ENCODE results near the gene CASZ1. TPM values are rescaled to one million over a fixed set of nuclear protein-coding genes. Genes with fewer than 3 reads are reported as not detected.
A peak's percentile ranks its signal among the peaks of the same experiment; 100 is the strongest.

CASZ1 gene
- total RNA-seq, 1 donor from 2014 or later = 0.62 TPM

DNA sequence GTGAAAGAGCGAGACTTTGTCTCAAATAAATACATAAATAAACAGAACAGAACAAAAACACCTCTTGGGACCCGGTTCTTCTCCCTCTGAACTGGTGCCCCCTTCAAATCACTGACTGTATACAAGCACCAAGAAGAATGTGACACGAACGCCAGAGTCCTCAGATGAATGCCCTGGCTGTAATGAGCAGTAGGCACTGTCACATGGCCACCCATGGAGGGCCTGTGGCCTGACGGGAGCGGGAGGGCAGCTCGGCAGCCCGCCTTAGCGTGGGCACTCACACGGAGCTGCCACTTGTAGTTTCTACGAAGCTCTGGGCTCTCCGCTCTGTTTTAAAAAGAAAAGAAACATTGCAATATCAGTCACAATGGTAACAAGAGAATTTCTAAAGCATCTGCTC is 175.7 kb downstream of the CASZ1 start:
- DNase-seq = no peak

DNA sequence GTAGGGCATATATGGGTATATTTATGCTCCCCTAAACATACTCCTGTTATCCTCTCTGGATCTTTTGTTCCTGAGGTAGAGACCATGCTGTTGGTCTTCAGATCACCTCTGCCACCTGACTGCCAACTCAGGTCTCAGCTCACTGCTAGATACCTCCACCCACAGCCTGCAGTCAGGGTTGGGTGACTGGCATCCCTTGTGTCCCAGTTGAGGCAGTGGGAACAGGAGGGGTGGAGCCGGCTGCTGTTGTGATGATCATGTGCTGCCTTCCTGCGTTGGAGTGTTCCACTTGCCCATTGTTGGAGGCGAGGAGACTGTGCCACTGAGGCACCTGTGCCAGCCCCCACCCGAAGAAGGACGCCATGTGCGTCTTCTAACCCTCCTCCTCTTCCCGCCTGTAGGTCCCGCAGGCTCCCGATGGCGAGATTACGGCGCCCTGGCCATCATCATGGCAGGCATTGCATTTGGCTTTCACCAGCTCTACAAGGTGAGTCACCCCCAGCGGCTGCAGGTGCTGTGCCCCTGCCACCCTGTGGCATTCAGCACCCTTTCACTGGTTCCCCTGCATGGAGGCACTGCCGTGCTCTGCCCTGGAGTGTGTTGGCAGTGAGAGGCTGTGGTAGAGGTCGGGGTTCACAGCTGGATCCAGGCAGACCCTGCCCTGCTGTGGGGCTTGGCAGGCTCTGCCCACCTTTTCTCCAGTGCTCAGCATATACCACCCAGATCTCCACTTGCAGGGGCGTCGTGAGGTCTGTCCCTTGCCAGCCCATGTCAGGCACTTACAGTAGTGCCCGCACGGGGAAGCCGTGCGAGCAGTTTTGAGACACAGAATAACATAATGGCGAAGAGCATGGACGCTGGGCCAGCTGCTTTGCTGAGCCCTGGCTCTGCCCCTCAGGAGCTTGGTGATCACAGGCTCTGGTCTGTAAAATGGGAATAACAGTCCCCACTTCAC is 178.2 kb downstream of the CASZ1 start:
- no peak for DNase-seq

DNA sequence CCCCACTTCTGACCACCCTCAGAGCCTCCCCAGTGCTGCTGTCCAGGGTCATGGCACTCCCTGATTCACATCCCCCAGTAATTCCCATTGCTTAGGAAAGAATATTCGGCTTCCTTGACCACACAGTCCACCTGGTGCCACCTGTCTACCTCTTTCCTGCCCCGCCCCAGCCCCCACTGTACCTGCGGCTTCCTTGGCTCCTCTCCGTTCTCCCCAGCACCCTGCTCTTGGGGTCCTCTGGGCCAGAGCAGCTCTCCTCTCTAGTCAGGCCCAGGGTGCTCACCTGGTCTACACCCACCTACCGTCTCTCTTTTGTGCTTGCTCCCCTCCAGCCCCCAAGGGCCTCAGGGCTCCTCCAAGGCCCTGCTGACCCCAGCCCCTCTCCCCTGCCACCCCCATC is 179.1 kb downstream of the CASZ1 start:
- no peak for DNase-seq

DNA sequence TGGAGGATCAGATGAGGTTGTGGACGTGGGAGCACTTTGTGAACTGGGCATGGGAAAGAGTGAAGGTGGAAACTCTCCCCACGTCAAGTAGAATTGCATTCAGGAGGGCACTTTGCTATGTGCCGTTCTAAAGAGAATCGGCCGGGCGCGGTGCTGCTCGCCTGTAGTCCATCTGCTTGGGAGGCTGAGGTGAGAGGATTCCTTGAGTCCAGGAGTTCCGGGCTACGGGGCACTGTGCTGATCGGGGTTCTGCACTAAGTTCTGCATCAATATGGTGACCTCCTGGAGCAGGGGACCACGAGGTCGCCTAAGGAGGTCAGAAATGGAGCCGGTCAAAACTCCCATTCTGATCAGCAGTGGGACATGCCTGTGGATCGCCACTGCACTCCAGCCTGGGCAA is 179.8 kb downstream of the CASZ1 start:
- no peak for DNase-seq

DNA sequence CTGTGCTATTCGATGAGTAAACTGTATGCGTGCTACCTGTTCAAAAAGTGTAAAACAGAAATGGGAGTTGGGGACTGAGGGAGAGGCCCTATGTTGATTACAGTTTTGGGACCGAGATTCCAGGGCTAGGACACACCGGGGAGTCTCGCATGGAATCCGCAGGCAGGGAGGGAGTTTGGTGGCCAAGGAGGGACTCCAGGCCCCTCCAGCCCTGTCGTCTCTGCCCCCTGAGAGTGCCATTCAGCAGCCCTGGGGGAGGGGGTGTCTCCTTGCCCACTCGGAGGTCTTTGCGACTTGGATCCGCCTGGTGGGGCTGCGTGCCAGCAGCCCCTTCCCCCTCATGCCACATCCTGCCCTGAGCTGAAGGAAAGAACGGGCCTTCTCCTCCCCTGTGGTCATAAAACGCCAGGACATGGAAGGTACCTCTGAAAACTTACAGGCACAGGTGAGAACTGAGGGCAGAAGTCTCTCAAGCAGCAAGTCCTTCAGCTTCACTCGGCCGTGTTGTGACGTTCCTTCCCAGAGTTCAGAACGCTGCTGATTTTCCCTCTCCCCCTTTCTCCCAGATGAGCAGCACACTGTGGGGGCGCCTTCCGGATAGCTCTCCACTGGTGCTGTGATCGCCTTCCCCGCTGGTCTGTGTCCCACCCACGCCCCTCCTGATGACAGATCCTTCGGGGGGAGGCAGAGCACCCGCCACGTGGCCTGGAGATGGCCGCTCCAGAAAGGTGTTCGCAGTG is 180.3 kb downstream of the CASZ1 start:
- DNase-seq = peak; percentile 51

DNA sequence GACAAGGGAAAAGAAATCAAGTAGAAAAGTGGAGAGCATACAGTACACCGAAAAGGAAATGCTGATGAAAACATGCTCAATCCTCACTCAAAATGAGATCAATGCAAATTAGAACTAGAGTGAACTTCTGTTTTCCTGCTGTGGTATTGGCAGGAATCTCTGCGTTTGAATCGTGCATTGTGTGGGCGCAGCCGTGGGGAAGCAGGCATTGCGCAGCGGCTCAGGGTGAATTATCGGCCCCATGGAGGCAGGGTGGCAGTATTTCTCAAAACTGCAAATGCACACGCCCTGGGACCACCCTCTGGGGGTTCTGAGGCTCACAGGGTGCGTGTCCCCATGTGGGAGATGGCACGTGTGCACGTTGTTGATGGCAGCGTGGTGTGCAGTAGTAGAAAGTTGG is 181.1 kb downstream of the CASZ1 start:
- no peak for DNase-seq

DNA sequence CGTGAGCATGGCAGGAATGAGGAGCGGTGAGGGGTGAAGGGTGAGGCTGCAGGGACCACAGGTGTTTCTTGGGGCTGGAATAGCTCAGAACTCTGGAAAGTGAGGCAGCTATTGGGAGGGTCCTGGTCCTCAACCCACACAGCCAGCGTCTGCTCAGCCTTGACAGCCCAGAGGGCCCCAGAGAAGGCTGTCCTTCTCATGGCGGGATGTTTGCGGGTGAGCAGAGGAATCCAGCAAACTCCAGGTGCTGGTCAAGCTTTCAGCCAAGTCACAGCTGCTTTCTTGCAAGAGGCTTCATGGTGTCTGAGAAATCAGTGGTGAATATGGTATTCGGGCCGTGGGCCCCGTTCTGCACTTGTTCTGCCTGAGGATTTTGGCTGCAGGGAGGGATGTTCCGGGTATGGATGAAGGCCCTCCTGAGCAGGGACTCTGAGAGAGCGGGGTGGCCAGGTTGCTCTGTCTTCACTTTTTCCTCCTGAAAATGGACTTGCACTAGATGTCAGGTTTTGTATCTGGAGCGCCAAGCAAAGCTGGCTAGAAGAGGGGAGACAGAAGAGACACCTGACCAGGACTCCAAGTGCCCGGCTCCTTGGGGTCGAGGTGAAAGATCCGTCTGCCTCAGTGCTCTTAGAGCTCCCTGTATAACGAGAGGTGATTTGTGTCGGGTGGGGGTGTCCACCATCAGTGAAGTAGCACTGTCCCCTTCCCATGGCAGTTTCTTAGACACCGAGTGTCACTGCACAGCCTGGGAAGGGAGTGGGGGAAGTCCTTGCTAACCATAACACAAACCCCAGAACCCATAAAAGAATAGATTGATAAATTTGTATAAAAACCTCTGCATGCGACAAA is 181.8 kb downstream of the CASZ1 start:
- DNase-seq = no peak

DNA sequence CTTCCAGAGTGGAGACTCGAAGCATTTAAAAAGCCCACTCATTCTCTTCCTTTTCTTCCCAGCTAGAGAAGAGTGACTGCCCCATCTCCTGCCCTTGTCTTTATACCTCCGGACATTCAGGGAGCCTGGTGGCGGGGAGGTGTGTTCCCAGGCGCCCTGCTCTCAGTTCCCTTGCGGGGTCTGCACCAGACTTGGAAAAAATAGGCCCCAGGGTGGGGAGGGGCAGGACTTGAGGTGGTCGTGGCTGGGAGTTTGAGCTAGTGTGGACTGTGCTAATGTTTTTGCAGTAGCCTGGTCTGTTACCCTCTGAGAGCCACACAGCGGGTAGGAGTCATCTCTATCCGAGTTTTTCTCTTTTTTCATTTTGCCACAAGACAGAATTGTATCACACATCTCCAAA is 182.6 kb downstream of the CASZ1 start:
- DNase-seq = no peak

DNA sequence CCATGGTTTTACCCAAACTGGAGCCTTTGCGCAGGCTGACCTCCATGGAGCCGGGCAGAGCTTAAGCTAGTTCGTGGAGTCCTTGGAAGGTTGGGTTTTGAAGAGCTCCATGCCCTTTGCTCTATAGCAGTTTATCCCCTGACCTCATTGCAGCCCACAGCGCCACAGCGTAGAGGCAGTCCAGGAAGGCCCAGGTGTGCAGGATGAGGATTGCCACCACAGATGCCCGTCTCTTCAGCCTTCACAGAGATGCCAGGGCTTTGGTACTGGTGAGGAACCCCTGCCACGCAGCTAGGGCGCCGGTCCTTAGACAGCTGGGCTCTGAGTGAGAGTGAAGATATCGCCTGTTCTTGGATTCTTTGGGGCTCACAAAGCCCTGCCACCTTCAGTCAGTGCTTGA is 183.1 kb downstream of the CASZ1 start:
- no peak for DNase-seq

DNA sequence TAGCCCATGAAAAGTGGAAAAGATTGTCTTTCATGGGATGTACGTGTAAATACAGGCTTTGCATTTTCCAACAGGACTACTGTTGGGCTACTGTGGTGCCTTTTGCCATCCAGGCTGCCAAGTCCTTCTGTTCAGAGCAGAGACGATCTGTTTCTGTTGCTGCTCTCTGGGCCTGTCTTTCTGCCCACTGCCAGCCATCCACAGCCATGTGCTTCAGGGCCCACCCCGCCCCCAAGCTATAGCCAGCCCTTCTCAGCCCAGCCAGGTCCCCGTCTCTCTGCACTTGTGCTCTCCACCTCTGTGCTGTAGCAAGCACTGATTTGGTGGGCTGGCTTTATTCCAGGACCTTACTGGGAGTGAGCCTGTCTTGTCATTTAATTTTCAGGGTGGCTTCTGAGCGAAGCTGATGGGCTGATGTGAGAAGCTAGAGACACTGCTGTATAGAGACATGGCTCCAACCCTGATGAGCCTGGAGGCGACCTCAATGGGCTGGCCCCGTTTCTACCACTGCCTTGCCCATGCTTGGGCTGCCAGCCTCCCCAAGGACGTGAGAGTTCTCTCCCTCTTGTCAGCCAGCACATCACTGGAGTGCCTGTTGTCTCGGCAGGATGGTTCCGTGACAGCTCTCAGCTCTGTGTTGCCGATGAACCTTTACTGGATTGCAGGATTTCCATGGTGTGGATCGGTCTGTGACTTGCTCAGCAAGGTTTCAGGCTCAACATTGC is 183.8 kb downstream of the CASZ1 start:
- DNase-seq = no peak

DNA sequence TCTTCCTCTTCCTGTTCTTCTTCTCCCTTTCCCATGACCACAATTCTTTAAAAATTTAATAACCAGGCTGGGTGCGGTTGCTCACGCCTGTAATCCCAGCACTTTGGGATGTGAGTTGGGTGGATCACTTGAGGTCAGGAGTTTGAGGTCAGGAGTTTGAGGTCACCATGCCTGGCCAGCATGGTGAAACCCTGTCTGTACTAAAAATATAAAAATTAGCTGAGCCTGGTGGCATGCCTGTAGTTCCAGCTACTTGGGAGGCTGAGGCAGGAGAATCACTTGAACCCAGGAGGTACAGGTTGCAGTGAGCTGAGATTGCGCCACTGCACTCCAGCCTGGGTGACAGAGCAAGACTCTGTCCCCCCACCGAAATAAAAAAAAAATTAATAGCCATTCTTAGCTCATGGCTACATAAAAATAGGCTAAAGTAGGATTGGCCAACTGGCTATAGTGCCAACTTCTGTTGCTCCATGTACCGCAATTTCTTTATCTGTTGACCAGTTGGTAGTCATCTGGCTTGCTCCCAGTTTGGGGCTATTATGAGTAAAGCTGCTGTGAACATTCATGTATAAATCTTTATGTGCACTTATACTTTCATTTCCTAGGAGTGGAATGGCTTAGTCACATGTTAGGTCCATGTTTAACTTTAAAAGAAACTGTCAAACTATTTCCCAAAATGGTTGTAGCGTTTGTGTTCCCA is 185.4 kb downstream of the CASZ1 start:
- no peak for DNase-seq

DNA sequence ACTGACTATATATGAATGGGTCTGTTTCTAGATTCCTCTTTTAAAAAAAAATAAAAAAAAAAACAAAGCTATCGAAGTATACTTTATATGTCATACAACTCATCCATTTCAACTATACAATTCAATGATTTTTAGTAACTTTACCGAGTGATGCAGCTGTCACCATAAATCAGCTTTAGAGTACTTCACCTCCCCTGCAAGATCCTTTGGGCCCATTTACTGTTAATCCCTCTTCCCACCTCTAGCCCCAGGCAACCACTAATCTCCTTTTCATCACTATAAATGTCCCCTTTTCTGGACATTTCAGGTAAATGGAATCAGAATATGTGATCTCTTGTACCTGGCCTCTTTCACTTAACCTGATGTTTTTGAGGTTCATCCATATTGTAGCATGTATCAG is 187.8 kb downstream of the CASZ1 start:
- no peak for DNase-seq

DNA sequence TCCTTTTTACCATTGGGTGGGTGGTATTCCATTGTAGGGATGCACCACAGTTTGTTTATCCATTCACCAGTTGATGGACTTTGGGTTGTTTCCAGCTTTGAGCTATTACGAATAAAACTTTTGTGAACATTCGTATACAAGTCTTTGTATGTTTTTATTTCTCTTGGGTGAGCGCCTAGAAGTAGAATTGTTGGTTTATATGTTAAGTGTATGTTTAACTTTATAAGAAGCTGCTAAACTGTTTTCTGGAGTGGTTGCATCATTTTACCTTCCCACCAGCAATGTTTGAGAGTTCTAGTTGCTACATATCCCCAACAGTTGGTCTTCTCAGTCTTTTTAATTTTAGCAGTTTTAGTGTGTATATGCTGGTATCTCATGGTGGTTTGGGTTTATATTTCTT is 189.2 kb downstream of the CASZ1 start:
- no peak for DNase-seq

DNA sequence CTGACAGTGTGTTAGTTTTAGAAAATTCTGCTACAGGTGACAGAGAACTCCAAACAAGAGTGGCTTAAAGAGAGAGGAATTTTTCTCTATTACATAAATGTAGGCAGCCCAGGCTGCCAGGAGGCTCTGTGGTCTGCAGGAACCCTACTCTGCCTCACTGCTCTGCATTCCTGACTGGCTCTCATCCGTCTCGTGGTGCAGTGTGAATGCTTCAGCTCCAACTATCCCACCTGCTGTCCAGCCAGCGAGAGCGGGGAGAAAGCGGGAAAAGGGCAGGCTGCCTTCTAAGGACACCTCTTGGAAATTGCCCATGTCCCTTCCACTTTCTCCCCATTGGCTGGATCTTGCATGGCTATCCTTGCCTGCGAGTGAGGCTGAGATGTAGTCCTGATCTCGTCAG is 190.4 kb downstream of the CASZ1 start:
- DNase-seq = no peak

DNA sequence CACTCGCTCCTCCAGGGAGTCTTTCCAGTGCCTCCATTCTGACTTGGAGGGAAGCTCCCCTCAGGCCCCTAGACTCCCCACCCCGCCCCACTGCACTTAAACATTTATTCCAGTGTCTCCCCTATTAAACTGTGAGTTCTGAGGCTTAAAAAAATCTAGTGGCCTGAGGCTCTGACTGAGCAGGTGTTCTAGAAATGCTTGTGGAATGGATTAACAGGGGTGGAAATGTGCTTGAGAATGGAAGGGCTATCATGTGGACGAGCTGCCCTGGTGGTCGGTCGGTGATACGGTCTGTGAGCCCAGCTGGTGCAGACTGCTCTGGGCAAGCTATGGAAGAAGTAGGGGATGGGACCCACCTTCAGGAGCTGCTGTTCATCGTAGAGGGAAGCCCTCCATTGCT is 191.5 kb downstream of the CASZ1 start:
- DNase-seq = no peak

DNA sequence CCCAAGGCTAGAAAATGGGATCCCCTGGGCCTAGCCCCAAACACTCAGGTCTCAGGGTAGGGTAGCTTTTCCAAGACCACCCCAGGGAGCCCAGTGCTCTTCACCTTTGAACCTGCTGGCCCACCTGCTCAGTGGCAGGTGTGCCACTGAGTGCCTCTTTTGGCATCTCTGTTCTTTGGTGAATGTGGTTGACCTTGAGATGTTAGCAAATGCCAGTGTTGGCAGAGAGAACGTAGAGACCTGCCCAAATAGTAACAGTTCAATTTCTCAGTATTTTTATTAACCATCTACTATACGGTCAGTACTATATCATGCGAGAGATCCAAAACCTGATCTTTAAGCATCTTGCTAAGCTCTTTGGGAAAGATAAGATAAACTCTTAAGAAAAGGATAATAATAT is 193.5 kb downstream of the CASZ1 start:
- no peak for DNase-seq

DNA sequence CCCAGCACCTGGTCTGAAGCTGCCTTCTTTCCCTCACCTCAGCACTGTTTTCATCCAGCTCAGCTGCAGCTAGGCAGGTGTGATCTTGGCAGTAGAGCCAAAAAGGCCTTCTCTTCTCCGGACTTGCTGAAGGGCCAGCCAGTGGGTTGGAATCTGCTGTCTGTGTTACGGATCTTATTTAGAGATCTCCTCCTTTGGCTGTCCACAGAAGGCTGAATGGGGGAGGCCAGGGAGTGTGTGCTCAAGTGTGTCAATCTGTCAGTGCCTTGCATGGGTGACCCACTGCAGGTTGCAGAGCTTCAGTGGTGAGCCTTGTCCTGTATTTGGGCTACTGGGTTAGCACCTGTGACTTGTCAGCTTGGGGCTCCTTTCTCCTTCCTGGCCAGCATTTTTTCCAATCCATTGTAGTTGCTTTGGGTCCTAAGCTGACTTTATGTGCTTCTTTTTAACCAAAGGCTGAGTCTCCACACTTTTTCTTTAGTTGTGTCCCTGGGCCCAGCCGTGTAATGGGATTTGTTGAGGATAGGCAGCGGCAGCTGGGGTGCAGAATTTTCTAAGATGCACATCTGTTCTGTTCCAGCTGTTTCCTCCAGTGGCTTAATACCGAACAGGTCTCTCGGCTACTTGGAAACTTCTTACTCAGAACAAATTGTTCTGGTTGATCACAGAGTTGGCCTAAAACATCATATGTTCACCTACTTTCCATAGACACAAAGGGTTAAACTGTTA is 194.9 kb downstream of the CASZ1 start:
- DNase-seq = no peak

DNA sequence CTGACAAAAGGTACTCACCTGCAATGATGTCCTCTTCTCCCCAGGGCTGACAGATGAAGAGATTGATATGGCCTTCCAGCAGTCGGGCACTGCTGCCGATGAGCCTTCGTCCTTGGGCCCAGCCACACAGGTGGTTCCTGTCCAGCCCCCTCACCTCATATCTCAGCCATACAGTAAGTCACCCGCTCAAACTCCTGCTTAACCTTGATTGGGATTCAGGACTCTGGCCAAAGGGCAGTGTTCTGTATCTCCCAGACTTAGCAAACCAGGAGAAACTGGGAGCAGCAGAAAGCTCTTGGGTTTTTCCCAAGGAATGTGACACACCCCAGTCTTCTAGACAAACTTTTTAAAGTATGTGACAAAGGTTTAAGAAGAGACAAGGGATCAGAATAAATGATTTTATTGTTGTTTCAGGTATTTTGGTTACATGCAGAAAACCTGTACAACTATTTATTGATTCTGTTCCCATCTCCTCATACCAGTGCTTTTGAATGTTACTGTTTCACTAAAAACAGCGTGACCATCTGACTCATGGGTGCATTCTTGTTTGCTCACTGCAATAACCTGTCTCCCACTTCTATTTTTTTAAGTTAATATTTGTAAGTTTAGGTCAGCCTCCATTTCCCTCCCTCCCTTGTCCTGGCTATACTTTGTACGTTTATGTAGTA is 197.1 kb downstream of the CASZ1 start:
- DNase-seq = no peak

DNA sequence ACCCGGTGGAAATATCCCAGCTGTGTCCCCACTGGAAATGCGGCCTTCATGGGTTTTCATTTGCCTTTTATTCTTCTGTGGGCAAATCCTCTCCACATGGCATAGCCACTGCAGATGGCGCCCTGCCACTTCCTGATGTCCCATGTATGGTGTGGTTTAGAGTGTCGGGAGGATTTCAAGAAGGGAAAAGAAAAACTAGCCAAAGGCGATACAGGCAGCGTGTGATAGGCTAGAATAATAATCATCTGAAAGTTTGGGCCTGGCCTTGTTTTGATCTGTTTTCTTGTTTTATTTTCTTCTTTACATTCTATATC is 198.1 kb downstream of the CASZ1 start:
- DNase-seq = no peak

Measured in occipital lobe (tissue), 2 donors.